Measurements from ENCODE around the gene RALGAPA2.

- TF ChIP-seq CTCF (IDR thresholded peaks at IDR 0.05) (no peak), ZFX (IDR thresholded peaks at IDR 0.05; ENCODE audit: borderline replicate concordance) (no peak)
Observed at GRCh38 chr20:20736303-20736702, 23.9 kb upstream of the RALGAPA2 start.
